ENCODE measurements around the gene PPIA. TPM values are rescaled to one million over a fixed set of nuclear protein-coding genes. Genes with fewer than 3 reads are reported as not detected.
A peak's percentile ranks its signal among the peaks of the same experiment; 100 is the strongest.

PPIA gene
- polyA plus RNA-seq, 2 of the 4 experiments (the other 2 are of a cell fraction), result 5,366 to 6,488 TPM

GRCh38 chr7:44796034-44796503 lies 412 bp upstream of the PPIA start:
- Histone ChIP-seq H3K4me2 (peak overlapping the region; percentile 75), H3K27ac (peak overlapping the region; percentile 96 to 97), H3K9me3 (no peaks in the 10 kb centered on the region), H3K4me3 (peak overlapping the region; percentile 79), H3K4me1 (peaks cover 33% of the 10 kb centered on the region)
- DNase-seq (ENCODE audit: low read depth in 1 of 2, low spot score in 1 of 2), result peak in 1 of 2 experiments; percentile 64
- ChIA-PET CTCF (no interaction called here), POLR2A (interaction anchor here (1.2 kb wide), 1 partner anchor 52 kb away, joined by 4 read pairs; the partner anchor contains the start of gene H2AZ2)
- WGBS (ENCODE audit: missing lambda C conversion rate), result 0% methylated on average over 11 of the region's 59 CpGs
- no peak for FAIRE-seq
- TF ChIP-seq EHF (CRISPR knock-in tag; IDR thresholded peaks at IDR 0.05), result 0 out of 2 replicates have a peak, but pooled peaks have one; percentile 20
- TF ChIP-seq PHF8 (IDR thresholded peaks at IDR 0.05; ENCODE audit: borderline replicate concordance, low read depth), result peak; percentile 57
- peak; percentile 96 for TF ChIP-seq E2F6 (IDR thresholded peaks at IDR 0.05; ENCODE audit: borderline replicate concordance, low read depth)
- TF ChIP-seq CHD2 (IDR thresholded peaks at IDR 0.05; ENCODE audit: low read length, partially characterized antibody), result no peak
- TF ChIP-seq TFCP2L1 (CRISPR knock-in tag; IDR thresholded peaks at IDR 0.05), result peak; percentile 79; the same call in 1 of the 2 replicates
- no peak for TF ChIP-seq POLR2AphosphoS2 (conservative IDR thresholded peaks at IDR 0.05; ENCODE audit: low read length)
- TF ChIP-seq FOSB (CRISPR knock-in tag; IDR thresholded peaks at IDR 0.05), result peak; percentile 67; the same call in 1 of the 2 replicates
- TF ChIP-seq POLR2A (IDR thresholded peaks at IDR 0.05; ENCODE audit: low read length), result peak; percentile 67
- TF ChIP-seq ATOH8 (CRISPR knock-in tag; IDR thresholded peaks at IDR 0.05; ENCODE audit: low read depth), result peak; percentile 21; the same call in 1 of the 2 replicates
- no peak for TF ChIP-seq USF2 (IDR thresholded peaks at IDR 0.05)
- TF ChIP-seq NFE2L2 (conservative IDR thresholded peaks at IDR 0.05; ENCODE audit: low read length), result no peak
- TF ChIP-seq ESRRA (IDR thresholded peaks at IDR 0.05; ENCODE audit: borderline replicate concordance, low read length), result peak; percentile 98
- no peak for TF ChIP-seq CBX8 (IDR thresholded peaks at IDR 0.05)
- peak; percentile 97 for TF ChIP-seq KDM1A (IDR thresholded peaks at IDR 0.05; ENCODE audit: low read depth)
- TF ChIP-seq MAX (IDR thresholded peaks at IDR 0.05), result peak; percentile 90
- peak; percentile 45 to 62 for ATAC-seq

- WGBS (ENCODE audit: missing lambda C conversion rate), result 1% methylated on average over 26 of the region's 26 CpGs
- FAIRE-seq, result no peak
- CTCF ChIA-PET, result interaction anchor here (0.5 to 1.9 kb wide), 12 partner anchors 14 to 614 kb away, joined by 3 to 6 read pairs (median 3); partner anchors contain the start of gene H2AZ2
- TF ChIP-seq ZNF302 (CRISPR knock-in tag; IDR thresholded peaks at IDR 0.05), result no peak
- TF ChIP-seq RFX5 (IDR thresholded peaks at IDR 0.05), result no peak
- peak; percentile 44 for TF ChIP-seq CTCF (IDR thresholded peaks at IDR 0.05)
- TF ChIP-seq HDAC2 (IDR thresholded peaks at IDR 0.05), result no peak
- TF ChIP-seq TFCP2L1 (CRISPR knock-in tag; IDR thresholded peaks at IDR 0.05), result peak; percentile 61; the same call in 1 of the 2 replicates
- no peak for TF ChIP-seq HOXB5 (CRISPR knock-in tag; IDR thresholded peaks at IDR 0.05)
- TF ChIP-seq ZFP36 (IDR thresholded peaks at IDR 0.05; ENCODE audit: borderline replicate concordance, partially characterized antibody), result no peak
- no peak for TF ChIP-seq CEBPB (IDR thresholded peaks at IDR 0.05)
- TF ChIP-seq JUNB (IDR thresholded peaks at IDR 0.05), result no peak
- TF ChIP-seq KDM5A (IDR thresholded peaks at IDR 0.05), result no peak
- TF ChIP-seq MAFK (IDR thresholded peaks at IDR 0.05; ENCODE audit: partially characterized antibody), result peak; percentile 30
- no peak; a peak in 1 of 5 replicates for TF ChIP-seq RAD21 (conservative IDR thresholded peaks at IDR 0.05 in 1 of 2, IDR thresholded peaks at IDR 0.05 in 1 of 2)
- no peak for TF ChIP-seq ESRRA (IDR thresholded peaks at IDR 0.05; ENCODE audit: borderline replicate concordance, low read length)
- TF ChIP-seq, protein P1, sequence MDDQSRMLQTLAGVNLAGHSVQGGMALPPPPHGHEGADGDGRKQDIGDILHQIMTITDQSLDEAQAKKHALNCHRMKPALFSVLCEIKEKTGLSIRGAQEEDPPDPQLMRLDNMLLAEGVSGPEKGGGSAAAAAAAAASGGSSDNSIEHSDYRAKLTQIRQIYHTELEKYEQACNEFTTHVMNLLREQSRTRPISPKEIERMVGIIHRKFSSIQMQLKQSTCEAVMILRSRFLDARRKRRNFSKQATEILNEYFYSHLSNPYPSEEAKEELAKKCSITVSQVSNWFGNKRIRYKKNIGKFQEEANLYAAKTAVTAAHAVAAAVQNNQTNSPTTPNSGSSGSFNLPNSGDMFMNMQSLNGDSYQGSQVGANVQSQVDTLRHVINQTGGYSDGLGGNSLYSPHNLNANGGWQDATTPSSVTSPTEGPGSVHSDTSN (IDR thresholded peaks at IDR 0.05), result no peak; the same call in 1 of the 2 replicates
- TF ChIP-seq GATA3 (IDR thresholded peaks at IDR 0.05; ENCODE audit: borderline replicate concordance), result no peak
- no peak for TF ChIP-seq ATOH8 (CRISPR knock-in tag; IDR thresholded peaks at IDR 0.05; ENCODE audit: low read depth)
- TF ChIP-seq SMC3 (IDR thresholded peaks at IDR 0.05), result no peak
- no peak for TF ChIP-seq CBX2 (IDR thresholded peaks at IDR 0.05; ENCODE audit: borderline replicate concordance, low read depth)
- no peak for TF ChIP-seq PHF8 (IDR thresholded peaks at IDR 0.05; ENCODE audit: borderline replicate concordance, low read depth)
Measured at GRCh38 chr7:44797329-44798258, 1.1 kb downstream of the PPIA start.

More at GRCh38 chr7:44797329-44798258, 1.1 kb downstream of the PPIA start:
- Histone ChIP-seq H3K4me1 (peaks cover 30% of the 10 kb centered on the region), H3K4me2 (peak overlapping the region; percentile 99), H3K4me3 (peak overlapping the region; percentile 79), H3K9me3 (no peaks in the 10 kb centered on the region), H3K27ac (peak overlapping the region; percentile 96 to 97)
- ATAC-seq (peak; percentile 75 to 79), DNase-seq (ENCODE audit: low read depth in 1 of 2, low spot score in 1 of 2) (peak; percentile 81 to 92)
- POLR2A ChIA-PET, result interaction anchor here (0.5 to 2.0 kb wide), 6 partner anchors 20 to 314 kb away, joined by 4 to 7 read pairs (median 6); partner anchors contain the start of genes H2AZ2, OGDH, PURB and TBRG4
